GM21526 (cell line): Measurements from ENCODE around the gene OSBP2.

Experiments
- ATAC-seq: cut with Tn5 transposase; IDR thresholded peaks from one replicate; pipeline ENCODE4 v1.9.1; 2021; ENCODE audit warnings: moderate library complexity; ENCODE audit not compliant: unreplicated experiment, low FRiP score

The OSBP2 gene

DNA sequence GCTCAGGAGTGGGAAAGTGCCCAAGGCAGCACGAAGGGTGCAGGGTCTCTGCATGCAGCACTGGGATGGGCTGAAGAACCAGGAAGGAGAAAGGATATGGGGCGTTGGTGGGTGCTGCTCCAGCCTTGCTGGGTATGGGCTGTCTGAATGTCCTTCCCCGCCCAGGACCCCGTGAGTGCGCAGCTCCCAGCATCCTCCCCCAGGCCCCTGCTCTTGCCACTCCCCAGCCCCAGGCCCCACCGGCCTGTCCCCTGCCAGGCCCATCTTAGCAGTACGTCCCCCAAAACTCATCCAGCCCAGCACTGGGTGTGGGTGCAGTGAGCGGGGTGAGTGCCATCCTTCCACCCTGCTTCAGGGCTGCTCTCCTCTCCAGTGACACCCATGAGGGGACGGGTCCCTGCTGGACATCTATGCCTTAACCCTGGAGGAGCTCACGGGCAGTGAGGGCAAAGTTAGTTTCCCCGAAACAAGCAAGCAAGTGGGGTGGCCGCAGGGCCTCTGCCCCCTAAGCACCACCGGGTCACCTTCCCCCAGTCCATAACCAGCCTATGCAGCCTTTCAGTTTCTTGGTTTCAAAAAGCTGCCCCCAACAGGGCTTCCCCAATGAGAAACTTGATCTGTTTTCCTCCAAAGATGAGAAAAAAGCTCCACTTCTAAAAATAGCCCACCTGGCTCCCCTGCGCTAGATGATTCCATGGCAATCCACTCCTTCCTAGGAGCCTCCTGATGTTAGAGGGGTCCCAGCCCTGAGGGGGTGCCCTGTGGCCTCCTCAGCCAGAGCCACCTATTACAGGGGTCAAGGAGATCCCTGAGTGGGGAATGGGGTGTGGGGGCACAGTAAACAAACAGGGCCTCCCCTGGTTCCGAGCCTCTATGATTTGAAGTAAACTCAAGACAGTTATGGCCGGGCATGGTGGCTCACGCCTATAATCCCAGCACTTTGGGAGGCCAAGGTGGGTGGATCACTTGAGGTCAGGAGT, 170.1 kb downstream of the OSBP2 start:
- no peak for ATAC-seq

DNA sequence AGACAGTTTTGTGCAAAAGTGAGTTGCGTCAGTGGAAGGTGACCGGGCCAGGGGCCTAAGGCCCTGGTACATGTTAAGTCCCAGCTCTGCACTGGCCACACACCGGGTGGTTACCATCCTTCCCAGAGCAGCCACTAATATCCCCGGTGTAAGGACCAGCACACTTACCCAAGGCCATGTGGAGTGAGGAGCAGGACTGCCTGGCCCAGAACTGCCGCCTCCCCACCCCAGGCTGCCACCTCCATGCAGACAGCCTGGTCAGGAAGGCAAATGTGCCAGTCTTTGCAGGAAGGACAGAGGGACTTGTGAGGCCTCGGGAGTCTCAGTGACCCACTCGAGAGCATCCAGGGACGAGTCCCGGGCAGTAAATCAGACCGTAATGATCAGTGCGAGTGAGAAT, 171.0 kb downstream of the OSBP2 start:
- no peak for ATAC-seq

DNA sequence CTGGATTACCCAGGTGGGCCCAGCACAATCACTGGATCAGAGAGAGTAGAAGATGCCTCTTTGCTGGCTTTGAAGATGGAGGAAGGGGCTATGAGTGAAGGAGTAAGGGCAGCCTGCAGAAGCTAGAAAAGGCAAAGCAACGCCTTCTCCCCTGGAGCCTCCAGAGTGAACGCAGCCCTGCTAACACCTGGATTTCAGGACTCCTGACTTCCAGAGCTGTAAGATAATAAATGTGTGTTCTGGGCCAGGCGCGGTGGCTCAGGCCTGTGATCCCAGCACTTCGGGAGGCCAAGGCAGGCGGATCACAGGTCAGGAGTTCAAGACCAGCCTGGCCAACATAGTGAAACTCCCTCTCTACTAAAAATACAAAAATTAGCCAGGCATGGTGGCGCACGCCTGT, 171.5 kb downstream of the OSBP2 start:
- no peak for ATAC-seq

DNA sequence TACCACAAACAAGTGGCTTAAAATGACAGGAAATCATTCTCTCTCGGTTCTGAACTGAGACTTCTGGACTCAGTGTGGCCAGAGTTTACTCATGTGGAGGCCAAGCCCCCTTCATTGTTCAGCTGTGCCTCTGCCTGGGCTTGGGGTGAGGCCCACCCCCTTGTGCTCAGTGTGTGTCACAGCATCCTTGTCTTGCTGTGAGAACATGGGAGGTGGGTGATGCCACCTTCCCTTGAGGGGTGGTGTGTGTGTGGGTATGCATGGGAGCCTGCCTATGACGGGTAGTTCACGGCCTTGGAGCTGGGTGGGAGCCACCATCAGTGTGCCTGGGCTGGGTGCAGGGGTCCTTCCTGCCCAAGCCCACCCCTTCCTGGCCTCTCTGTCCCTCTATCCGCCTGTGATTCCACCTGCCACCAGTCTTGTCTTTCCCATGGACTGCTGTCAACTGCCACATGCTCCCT, 172.2 kb downstream of the OSBP2 start:
- no peak for ATAC-seq

DNA sequence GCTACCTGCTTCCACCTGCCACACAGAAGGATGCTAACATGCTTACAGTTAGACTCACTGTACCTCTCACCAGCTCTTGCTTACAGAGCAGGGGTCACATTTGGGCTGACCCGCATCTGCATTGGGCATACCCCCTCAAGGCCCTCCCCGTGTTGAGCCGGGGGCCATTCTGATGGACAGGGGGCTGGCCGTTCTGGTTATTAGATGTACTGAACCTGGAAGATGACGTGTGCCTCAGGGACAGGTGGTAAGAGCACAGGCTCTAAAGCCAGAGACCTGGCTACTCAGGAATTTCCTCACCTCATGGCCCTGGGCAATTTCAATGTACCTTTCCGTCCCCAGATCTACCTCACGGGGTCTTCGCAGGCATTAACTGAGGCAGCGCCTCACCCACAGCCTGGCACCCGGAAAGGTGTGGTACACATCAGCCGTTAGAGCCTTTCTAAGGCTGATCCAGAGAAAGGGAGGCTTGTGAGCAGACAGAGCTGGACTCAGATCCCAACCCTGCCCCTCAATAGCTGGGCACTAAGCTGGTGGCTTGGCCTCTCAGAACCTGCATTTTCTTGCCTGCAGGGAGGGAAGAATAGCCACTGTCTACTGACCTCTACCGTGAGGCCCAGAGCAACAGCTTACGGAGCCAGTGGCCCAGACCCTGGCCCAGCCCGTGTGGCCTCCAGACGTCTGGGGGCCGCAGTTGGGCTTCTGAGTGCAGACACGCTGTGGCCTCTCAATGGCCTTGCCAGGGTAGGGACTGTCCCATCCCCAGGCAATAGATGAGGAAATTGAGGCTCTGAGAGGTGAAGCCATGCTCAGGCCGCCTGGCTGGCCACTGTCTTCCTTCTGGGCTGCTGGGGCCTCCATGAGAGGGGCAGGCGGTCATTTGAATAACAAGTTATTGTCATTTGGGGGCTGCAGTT, 173.3 kb downstream of the OSBP2 start:
- no peak for ATAC-seq

DNA sequence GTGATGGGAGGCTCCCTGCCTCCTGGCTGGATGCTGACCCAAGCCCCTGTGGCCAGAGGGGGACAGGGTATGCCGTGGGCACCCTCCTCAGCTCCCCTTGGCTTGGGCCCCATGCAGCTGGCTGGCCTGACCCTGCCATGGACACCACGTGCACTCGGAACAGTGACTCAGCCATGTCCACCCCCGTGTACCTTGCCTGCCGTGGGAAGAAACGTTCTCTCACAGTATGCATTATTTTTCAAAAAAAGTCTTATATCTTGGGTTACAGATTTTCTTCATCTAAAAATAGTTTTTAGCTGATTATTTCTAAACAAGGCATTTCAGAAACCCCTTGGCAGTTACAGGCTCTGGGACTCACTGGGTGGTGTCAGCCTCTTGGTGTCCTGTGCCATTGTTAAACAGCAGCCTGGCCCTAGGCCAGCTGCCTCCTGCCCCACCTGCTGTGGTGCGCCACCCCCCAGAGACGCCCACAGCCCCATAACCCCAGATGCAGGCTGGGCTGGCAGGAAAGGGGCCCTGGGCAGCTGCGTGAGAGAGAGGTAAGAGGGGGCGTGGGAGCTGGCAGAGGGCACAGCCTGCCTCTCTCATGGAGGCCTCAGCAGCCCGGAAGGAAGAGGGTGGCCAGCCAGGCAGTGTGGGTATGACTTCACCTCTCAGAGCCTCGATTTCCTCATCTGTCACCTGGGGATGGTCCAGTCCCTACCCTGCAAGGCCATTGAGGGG, 174.2 kb downstream of the OSBP2 start:
- no peak for ATAC-seq

DNA sequence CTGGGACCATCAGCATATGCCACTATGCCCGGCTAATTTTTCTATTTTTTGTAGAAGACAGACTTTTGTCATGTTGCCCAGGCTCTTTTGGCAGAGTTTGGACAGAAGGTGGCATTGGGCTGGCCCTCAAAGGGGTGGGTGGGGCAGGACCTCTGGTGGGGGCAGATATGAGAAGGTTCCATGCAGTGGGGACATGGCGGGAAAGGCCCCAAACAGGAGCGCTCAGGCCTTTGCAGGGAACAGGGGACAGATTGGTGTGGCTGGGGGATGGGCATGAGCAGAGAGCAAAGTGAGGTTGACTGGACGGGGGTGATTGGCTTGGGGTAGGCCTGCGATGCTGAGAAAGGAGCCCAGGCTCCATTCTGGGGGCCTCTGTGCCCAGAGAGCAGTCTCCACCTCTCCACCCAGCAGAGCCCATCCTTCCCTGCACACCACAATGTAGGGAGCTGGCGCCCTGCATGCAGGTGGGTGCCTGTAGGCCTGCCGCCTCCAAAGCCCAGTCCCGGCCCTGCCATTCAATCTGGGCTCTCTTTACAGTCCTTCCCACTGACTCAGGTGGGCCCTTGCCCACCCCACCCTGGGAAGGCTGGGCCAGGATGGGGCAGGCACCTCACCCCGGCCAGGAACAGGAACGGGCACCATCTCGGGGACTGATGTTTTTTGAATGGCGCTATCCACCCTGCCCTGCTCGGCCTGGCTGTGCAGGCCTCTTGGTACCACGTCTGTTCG, 175.2 kb downstream of the OSBP2 start:
- ATAC-seq, result no peak

DNA sequence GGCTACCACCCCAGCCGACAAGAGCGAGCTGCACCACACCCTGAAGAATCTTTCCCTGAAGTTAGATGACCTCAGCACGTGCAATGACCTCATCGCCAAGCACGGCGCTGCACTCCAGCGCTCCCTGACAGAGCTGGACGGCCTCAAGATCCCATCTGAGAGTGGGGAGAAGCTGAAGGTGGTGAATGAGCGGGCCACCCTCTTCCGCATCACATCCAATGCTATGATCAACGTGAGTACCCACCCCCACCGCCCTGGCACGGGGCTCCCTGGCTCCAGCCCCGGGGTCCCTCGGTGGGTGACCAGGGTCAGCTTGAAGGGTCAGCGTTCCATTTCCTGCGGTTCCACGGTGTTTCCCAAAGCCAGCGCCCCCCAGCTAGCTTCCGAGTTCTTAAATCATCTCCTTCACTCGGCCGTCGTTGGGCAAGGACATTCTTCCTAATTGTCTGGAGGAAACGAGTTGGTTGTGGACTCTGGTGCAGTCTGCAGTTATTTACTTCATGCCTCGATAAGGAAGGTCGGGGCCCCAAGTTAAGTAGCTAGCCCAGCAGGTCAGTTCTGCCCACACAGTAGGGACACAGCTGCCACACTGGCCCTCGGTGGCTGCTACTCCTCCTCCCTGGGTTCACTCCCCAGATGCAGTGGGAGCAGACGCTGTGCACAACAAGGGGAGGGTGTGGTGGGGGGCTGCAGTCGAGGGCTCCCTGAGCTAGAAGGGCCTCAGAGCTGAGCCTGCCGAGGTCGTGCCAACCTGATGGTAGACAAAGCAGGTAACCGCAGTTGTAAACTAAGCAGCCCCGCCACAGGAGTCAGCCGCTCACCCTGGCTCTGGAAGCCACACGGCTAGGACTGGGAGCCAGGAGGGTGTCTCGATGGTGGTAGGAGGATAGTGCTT, 176.0 kb downstream of the OSBP2 start:
- no peak for ATAC-seq

DNA sequence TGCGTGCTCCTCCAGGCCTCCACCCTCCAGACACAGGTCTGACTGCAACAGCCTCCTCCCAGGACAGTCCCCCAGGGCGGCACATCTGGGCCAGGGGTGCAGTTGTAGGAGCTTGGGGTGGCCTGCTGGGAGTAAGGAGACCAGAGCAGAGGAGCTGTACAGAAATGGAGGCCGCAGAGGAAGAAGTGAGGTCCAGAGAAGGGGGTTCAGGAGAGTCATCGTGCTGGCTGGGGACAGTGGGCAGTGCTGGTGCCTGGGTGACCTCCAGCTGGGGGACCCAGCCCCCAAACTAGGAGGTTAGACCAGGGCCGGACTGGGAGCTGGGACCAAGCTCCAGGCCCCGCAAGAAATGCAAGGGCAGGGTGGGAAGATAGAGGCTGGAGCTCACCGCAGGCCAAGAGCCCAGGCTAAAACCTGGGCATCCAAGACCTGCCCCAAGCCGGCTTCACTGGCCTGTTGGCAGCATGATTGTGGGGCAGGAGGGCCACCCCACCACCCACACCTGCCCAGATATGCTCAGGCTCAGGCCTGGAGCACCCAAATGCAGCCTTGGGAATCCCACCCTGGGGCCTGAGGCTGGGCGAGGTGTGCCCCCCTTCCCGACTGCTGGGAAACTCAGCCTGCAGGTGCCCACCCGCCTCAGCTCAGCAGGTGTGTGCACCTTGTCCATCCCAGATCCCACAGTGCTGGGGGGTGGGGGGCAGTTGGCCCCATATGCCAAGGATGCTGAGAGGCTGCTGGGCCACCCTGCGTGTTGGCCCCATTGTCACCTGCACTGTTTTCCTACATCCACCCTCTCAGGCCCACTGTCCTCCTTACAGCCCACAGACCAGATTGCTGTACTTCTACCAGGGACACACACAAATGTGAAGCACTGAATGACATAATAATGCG, 177.0 kb downstream of the OSBP2 start:
- ATAC-seq, result no peak

DNA sequence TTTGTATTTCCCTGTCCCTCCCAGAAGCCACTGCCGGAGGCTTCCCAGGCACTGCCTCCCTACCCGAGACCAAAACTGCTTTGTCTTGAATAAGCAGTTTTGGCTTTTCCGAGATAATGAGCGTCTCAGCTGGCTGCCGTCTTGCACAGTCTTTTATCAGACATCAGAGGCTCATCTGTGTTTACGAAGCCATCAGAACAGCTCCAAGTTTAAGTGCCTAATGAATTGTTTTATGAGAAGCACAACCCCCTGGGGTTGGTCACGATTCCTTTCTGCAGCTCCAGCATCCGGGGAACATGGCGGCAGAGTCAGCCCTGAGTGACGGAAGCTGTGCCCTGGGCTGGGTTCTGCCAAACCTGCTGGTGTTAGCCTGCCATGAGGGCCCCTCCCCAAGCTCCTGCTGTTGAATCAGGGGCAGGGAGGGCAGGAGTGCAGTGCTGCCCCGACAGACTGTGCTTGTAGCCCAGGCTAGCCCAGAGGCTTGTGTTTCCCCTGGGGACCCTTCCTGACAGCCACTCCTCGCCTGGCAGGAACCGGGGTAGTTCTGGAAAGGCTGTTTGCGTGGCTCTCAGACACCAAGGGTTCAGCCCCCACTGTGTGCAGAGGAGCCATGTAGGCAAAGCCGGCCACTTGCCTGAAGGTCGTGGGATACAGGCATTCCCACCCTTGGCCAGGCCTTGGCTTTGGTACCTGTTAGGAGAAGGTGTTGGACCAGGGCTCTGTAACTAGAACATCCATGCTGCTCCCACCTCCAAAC, 177.8 kb downstream of the OSBP2 start:
- no peak for ATAC-seq

DNA sequence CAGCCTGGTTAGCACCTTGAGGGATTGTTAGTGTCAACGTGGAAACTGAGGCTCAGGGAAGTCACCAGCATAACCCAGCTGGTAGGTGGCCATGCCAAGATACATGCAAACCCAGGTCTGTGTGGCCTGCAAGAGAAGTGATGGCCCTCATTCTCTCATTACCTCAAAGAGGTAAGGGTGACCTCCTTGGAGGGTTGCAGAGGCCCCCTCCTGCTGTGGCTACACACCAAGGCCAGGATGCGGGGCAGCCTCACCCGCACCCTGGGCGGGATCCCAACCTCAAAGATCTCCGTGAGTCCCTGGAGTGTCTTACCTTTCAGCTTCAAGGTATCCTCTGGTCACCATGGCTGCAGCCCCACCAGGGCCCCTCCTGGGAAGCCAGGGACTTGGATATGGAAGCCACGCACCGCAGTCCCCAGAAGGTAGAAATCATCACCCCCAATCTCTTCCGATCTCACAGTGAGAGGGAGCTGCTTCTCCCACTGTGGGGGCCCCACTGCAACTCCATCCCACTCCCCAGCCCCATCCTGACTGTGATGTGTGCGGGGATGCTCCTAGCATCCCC, 178.5 kb downstream of the OSBP2 start:
- no peak for ATAC-seq

DNA sequence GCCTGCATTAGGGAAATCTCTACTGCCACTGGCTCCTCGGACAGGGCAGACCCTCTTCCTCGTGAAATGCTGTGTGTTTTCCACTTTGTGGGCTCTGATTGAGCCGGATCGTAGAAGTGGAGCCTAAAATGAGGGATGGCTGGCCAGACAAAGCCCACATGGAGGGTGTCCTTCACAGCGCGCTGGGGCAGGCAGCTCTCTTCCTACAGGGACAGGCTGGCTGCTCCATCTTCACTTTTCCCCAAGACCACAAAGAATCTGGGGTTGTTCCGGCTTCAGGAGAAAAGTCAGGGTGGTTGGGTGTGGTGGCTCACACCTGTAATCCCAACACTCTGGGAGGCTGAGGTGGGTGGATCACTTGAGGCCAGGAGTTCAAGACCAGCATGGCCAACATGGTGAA, 179.0 kb downstream of the OSBP2 start:
- ATAC-seq, result no peak

DNA sequence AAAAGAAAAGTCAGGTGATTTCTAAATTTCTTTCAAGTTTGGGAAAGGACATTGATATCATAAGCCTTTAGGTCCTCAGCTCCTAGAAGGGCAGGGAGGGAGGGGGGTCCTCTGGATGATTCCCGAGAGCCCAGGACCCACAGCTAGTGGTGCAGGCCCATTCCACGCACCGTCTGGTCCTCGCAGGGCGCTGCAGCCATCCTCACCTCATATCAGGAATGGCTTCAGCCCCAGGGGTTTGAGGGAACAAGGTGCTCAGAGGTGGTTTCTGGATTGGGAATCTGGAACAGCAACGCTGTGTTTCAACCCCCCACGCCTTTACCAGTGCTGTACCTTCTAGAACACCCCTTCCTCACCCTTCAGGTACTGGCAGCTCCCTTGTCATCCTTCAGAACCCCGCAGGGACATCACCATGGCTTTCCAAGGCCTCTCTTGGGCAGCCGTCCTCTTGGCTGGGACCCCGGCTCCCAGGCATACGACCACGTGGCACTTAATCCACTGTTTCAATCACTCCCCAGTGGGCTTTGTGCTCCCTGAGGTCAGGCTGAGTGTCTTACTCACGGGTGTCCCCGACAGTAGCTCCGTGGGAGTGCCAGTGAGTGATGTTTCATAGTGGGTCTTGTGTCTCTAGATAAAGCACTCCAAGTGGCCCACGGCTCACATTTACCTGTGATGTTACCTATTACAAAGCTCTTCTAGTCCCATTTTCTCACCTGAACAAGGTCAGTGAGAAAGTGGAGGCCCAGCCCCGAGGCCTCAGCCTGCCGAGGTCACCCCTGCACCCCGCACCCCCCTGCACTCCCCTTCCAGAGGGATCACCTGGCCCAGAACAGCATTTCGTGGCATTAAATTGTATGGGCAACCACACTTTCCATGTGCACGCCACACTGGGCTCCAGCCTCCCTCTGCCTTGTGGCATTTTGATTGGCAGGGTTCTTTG, 180.0 kb downstream of the OSBP2 start:
- ATAC-seq, result no peak

DNA sequence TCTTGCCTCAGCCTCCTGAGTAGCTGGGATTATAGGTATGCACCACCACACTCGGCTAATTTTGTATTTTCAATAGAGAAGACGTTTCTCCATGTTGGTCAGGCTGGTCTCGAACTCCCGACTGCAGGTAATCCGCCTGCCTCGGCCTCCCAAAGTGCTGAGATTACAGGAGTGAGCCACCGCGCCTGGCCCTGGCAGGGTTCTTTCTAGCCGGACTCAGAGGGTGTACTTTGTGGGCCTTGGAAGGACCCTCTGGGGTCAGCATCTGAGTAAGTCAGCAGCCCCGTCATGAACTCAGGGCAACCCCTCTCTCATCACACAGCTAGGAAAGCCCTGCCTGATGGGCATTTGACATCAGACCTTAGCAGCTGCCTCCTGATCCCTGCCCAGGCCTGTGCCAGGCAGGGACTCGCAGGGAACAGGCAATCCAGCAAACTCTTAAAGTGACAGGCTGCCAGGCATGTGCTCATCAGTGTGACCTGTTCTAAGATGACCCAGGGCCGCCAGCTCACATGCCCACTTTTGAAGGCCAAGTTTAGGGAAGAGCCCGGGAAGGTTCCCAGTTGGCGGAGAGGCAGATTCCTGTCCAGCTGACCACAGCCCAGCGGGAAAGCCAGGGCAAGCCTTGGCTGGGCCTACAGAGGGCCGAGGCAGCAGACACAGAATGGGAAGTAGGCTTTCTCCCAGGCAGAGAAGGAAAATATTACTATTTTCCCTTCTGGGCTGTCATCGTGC, 181.0 kb downstream of the OSBP2 start:
- ATAC-seq, result no peak

DNA sequence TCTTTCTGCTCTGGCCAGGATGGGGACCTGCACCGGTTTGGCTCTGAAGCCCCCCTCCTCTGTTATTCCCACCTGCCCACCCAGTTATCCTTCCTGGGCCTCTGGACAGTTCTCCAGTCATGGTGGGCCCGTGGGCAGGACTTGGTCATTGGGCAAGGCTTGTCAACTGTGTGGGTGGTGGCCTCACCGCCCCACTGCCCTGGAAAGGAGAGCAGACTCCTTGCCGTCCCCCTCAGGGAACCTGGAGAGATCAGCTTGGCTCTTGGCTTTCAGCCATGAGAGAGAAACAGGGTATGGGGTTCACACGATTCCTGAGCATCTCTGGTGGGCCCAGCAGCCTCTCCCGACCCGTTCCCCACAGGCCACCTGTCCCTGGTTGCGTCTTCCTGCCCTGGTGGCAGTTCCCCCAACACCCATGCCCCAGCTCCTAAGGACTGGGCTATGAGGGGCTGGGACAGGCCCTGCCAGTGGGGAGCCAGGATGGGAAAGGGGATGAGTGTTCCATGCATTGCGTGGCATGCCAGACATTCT, 181.6 kb downstream of the OSBP2 start:
- no peak for ATAC-seq
